GM23248 (cell line): ENCODE results near the gene YJEFN3.

ENCODE experiments used
- EZH2 ChIP-seq: fragments of 200-600 bp; sonication (generic); IDR thresholded peaks from 2 replicates; pipeline ENCODE4 v1.6.1; 2018; ENCODE audit warnings: antibody characterized with exemption, mild to moderate bottlenecking; ENCODE audit not compliant: insufficient read depth, poor library complexity, severe bottlenecking
- EZH2phosphoT487 ChIP-seq: fragments of 200-600 bp; sonication (generic); IDR thresholded peaks from 2 replicates; pipeline ENCODE4 v1.6.1; 2018; ENCODE audit warnings: antibody characterized with exemption, moderate library complexity, mild to moderate bottlenecking, low read depth; ENCODE audit not compliant: insufficient read depth

DNA sequence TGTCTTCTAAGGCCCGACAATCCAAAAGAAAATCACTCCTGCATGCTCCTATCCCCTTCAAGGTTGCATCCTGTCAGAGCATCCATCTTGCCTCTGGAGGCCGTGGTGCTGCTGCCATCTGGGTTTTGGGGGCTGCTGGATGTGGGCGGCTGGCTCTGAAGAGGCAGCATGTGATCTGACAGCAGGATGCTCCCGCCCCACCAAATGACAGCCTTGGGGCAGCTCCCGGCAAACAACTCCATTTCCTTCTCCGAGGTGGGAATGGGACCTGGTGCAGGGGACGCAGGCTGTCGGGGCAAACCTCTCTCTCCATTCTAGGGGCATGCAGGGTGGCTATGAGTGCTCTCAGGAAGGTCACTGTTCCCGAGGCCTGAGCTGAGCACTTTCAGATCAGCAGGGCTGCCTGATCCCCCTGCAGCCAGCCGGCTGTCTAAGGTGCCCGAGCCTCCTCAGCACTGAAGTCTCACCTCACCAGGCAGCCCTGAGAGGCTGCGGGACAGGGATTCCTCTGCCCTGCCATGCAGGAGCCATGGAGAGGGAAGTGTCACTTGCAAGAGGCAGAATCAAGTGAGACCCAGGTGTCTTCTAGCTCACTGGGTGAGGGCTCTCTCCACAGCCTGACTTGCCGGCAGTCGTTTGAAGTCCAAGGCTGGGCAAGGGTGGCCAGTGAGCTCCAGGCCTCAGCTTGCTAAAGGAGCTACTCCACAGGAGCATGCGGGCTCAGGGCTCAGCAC is 42.2 kb upstream of the YJEFN3 start:
- TF ChIP-seq EZH2phosphoT487 (no peak), EZH2 (no peak)
